ENCODE results near the gene LMBR1L. TPM values are rescaled to one million over a fixed set of nuclear protein-coding genes. Genes with fewer than 3 reads are reported as not detected.

The LMBR1L gene
- total RNA-seq, 2 experiments from 2014 or later, result 37.2 to 43.6 TPM

DNA sequence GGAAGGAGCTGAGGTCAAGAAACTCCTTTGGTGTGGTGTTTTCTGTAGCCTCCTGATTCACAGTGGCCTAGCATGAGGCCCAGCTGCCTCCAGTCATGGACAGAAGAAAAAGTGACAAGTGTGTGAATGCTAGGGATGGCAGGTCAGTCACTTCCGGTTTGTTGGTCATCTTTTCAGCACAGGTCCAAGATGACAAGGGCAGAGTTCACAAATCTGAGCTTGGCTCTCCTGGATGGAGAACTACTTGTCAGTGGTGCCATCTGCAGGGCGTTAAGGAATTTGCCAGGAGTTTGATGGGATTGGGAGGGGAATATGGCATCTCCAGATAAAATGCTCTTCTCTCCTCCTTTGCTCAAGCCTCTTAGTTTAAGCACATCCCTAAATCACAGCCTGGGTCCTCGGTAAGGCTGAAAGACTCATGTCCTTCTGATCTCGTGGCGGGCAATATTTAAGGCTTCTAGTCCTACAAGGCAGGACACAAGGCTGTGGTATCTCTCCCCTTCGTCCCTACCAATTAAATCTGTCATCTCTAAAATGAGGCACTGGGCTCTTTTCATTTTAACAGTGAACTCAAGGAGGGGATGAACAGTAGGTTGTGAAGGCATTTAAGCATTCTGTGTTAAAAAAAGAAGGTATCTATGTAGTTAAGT is 10.5 kb upstream of the LMBR1L start:
- H3K9me3 ChIP-seq (ENCODE audit: low read length), result no peaks in the 10 kb centered on the region
- H3K9me2 ChIP-seq (ENCODE audit: insufficient read depth, low read length), result no peaks in the 10 kb centered on the region
- intact Hi-C loops (cut with micrococcal nuclease; ENCODE audit: unreplicated experiment), result loop anchor here (1.0 kb wide), 1 partner anchor 33 kb away; no protein-coding TSS in a partner anchor
- no peak overlapping the region for H2AFZ ChIP-seq (ENCODE audit: low read length)
- no peak overlapping the region for H3K4me3 ChIP-seq (ENCODE audit: low read depth, low read length, poor library complexity, severe bottlenecking)
- H4K20me1 ChIP-seq (ENCODE audit: insufficient read depth, low read length), result no peaks in the 10 kb centered on the region
- CTCF ChIA-PET (ENCODE audit: unreplicated experiment), result no interaction called here
- peak; percentile 26 for DNase-seq (ENCODE audit: low spot score)
- no TSS peak for BruUV-seq (replicated peaks)
- no peaks in the 10 kb centered on the region for H3K4me1 ChIP-seq (ENCODE audit: insufficient read depth, low read length, poor library complexity, severe bottlenecking)
- no peak for TF ChIP-seq EZH2phosphoT487 (IDR thresholded peaks at IDR 0.05; ENCODE audit: borderline replicate concordance, low read depth, low read length)
- TF ChIP-seq, protein P1, sequence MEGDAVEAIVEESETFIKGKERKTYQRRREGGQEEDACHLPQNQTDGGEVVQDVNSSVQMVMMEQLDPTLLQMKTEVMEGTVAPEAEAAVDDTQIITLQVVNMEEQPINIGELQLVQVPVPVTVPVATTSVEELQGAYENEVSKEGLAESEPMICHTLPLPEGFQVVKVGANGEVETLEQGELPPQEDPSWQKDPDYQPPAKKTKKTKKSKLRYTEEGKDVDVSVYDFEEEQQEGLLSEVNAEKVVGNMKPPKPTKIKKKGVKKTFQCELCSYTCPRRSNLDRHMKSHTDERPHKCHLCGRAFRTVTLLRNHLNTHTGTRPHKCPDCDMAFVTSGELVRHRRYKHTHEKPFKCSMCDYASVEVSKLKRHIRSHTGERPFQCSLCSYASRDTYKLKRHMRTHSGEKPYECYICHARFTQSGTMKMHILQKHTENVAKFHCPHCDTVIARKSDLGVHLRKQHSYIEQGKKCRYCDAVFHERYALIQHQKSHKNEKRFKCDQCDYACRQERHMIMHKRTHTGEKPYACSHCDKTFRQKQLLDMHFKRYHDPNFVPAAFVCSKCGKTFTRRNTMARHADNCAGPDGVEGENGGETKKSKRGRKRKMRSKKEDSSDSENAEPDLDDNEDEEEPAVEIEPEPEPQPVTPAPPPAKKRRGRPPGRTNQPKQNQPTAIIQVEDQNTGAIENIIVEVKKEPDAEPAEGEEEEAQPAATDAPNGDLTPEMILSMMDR (conservative IDR thresholded peaks at IDR 0.05; ENCODE audit: low read length), result peak; percentile 62
- POLR2A ChIA-PET, result interaction anchor here (0.7 to 1.2 kb wide), 2 partner anchors 9 to 69 kb away, joined by 3 to 4 read pairs; no protein-coding TSS in a partner anchor
- no peaks in the 10 kb centered on the region for H3K79me2 ChIP-seq (ENCODE audit: insufficient read depth, low read depth, low read length)
- H3K36me3 ChIP-seq (ENCODE audit: insufficient read depth, low read length), result 0 out of 2 replicates have a peak, but pooled peaks cover 7% of the 10 kb centered on the region
- no peak overlapping the region for H3K27ac ChIP-seq (ENCODE audit: low read depth, low read length, poor library complexity, severe bottlenecking)
- no peak overlapping the region for H3K4me2 ChIP-seq (ENCODE audit: low read length)

DNA sequence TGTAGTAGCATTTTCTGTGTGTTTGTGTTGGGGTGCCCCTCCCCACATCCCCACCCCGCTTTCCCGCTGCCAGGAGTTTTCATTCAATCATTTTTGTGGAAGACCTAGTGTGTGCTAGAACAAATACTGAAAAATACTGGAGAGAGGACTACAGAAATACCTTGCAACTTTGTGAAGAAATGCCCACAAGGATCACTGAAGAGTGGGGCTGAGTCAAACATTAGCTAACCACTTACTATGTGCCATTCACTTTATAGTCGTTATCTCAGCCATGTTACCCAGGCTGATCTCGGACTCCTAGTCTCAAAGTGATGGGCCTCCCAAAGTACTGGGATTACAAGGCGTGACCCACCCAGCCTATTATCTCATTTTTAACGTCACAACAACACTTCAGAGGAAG is 559 bp upstream of the LMBR1L start:
- no peaks in the 10 kb centered on the region for H3K36me3 ChIP-seq (ENCODE audit: insufficient read depth, low read length)
- POLR2A ChIA-PET, result interaction anchor here (0.6 to 1.9 kb wide), 5 partner anchors 12 to 78 kb away, joined by 3 to 7 read pairs (median 4); partner anchors contain the start of gene TUBA1A
- BruUV-seq (replicated peaks), result no TSS peak

More for the DNA sequence above, 559 bp upstream of the LMBR1L start:
- Histone ChIP-seq H3K9me2 (ENCODE audit: insufficient read depth, low read length) (no peaks in the 10 kb centered on the region), H3K9me3 (ENCODE audit: low read length) (no peaks in the 10 kb centered on the region), H3K27ac (ENCODE audit: low read depth, low read length, poor library complexity, severe bottlenecking) (peak overlapping the region; percentile 40), H3K4me1 (ENCODE audit: insufficient read depth, low read length, poor library complexity, severe bottlenecking) (peaks cover 22% of the 10 kb centered on the region), H2AFZ (ENCODE audit: low read length) (peak overlapping the region; percentile 99), H3K4me3 (ENCODE audit: low read depth, low read length, poor library complexity, severe bottlenecking) (peak overlapping the region; percentile 81), H4K20me1 (ENCODE audit: insufficient read depth, low read length) (no peaks in the 10 kb centered on the region), H3K79me2 (ENCODE audit: insufficient read depth, low read depth, low read length) (no peaks in the 10 kb centered on the region), H3K4me2 (ENCODE audit: low read length) (peak overlapping the region; percentile 76)
- DNase-seq (ENCODE audit: low spot score), result no peak
- no peak for TF ChIP-seq EZH2phosphoT487 (IDR thresholded peaks at IDR 0.05; ENCODE audit: borderline replicate concordance, low read depth, low read length)
- TF ChIP-seq, protein P1 (conservative IDR thresholded peaks at IDR 0.05; ENCODE audit: low read length), result no peak
- intact Hi-C loops (cut with micrococcal nuclease; ENCODE audit: unreplicated experiment), result no loop called here
- CTCF ChIA-PET (ENCODE audit: unreplicated experiment), result interaction anchor here (0.6 to 1.5 kb wide), 2 partner anchors 19 to 221 kb away, joined by 5 to 10 read pairs; partner anchors contain the start of gene TUBA1B
